CD4-positive, CD25-positive, alpha-beta regulatory T cell (primary cell): ENCODE measurements around the gene LCE3C. TPM values are rescaled to one million over a fixed set of nuclear protein-coding genes. Genes with fewer than 3 reads are reported as not detected.
"Not testable (repeated sequence)": the region's sequence is repeated elsewhere in the genome, so short reads cannot be mapped to it uniquely, and the experiment has no call there.

ENCODE experiments used
- ATAC-seq, 2 donors: fragments of 150-1000 bp; cut with Tn5 transposase; one replicate each; pipeline ENCODE4 v1.10.0; 2021; ENCODE audit warnings: low read depth in 2 of 2, moderate number of reproducible peaks in 2 of 2, moderate library complexity in 1 of 2
- DNase-seq, 3 donors: peaks; one replicate each; pipeline versions ENCODE4 v3.0.0 to v3.0.0-alpha.2; 2012 to 2022; ENCODE audit warnings: mixed read lengths in 1 of 3
- H3K27ac ChIP-seq: one replicate; pipeline ENCODE4 v1.7.0; 2013; ENCODE audit warnings: mild to moderate bottlenecking, low read length; ENCODE audit not compliant: insufficient read depth, poor library complexity, severe bottlenecking
- H3K27me3 ChIP-seq: one replicate; pipeline ENCODE4 v1.7.0; 2013; ENCODE audit warnings: low read length; ENCODE audit not compliant: control insufficient read depth, insufficient read depth
- H3K36me3 ChIP-seq: one replicate; pipeline ENCODE4 v1.7.0; 2013; ENCODE audit warnings: mild to moderate bottlenecking, low read length, moderate library complexity; ENCODE audit not compliant: control insufficient read depth, insufficient read depth
- H3K4me1 ChIP-seq: 2 replicates; pipeline ENCODE4 v1.7.0; 2013; ENCODE audit warnings: mild to moderate bottlenecking, low read length; ENCODE audit not compliant: insufficient read depth, control insufficient read depth, poor library complexity, severe bottlenecking
- H3K4me3 ChIP-seq: one replicate; pipeline ENCODE4 v1.7.0; 2013; ENCODE audit warnings: low read depth, mild to moderate bottlenecking, low read length, moderate library complexity
- H3K9me3 ChIP-seq, 2 experiments: 1 replicate in 1 of 2; 2 replicates in 1 of 2; pipeline ENCODE4 v1.7.0; 2013; ENCODE audit warnings: low read length in 2 of 2, mild to moderate bottlenecking in 1 of 2, moderate library complexity in 1 of 2; ENCODE audit not compliant: control insufficient read depth in 2 of 2
- H3K27ac Mint-ChIP-seq, 3 donors: one replicate each; pipeline ENCODE4 v1.8.0; 2020 to 2022; ENCODE audit warnings: mild to moderate bottlenecking in 3 of 3, mixed read lengths in 3 of 3, moderate library complexity in 2 of 3
- H3K27me3 Mint-ChIP-seq: one replicate; pipeline ENCODE4 v1.8.0; 2022; ENCODE audit warnings: mild to moderate bottlenecking, mixed read lengths
- H3K36me3 Mint-ChIP-seq: one replicate; pipeline ENCODE4 v1.8.0; 2020; ENCODE audit warnings: mixed read lengths
- H3K4me1 Mint-ChIP-seq, 4 donors: one replicate each; pipeline ENCODE4 v1.8.0; 2020 to 2022; ENCODE audit warnings: mixed read lengths in 4 of 4, mild to moderate bottlenecking in 1 of 4
- H3K4me3 Mint-ChIP-seq, 4 donors: one replicate each; pipeline ENCODE4 v1.8.0; 2020 to 2022; ENCODE audit warnings: mild to moderate bottlenecking in 4 of 4, mixed read lengths in 4 of 4, moderate library complexity in 3 of 4
- H3K9me3 Mint-ChIP-seq, 7 donors: one replicate each; pipeline ENCODE4 v1.8.0; 2020 to 2022; ENCODE audit warnings: mixed read lengths in 7 of 7, mild to moderate bottlenecking in 3 of 7, moderate library complexity in 2 of 7
- polyA plus RNA-seq, 4 donors: library from polyadenylated mRNA; unstranded; fragments of 300-500 nt; fragmentation: Illumina TruSeq; gene quantifications; one replicate each; pipeline ENCODE4 v1.2.3, GENCODE V29; 2021
- total RNA-seq: library from RNA; stranded (reverse); gene quantifications from one replicate; pipeline ENCODE4 v1.2.3, GENCODE V29; 2022

The LCE3C gene, protein sequence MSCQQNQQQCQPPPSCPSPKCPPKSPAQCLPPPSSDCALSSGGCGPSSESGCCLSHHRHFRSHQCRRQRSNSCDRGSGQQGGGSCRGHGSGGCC
- total RNA-seq (not detected), polyA plus RNA-seq (not detected)

DNA sequence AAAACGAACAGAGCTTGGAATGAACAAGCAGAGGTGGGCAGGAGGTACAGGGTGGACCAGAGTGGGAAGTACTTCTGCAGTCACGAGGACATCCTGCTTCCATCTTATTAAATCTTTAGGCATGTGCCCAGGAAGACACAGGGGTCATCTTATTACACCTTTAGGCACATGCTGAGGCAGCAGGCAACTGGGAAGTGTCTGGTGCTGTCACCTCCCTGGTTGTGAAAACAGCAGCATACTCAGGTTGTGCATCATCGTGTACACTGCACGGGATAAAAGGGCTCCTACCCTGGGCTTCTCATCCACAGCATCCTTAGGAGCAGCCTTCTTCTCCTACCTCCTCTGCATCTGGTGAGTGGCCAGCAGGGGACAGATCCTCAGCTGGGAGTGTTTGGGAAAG is at the start of gene LCE3C:
Gene LCE3C (plus strand): TSS at position 301 of the 400 bp plus-strand sequence. CDS start 498 bp downstream, outside the sequence.
- Histone ChIP-seq H3K4me3 (no peak within 1 kb of the TSS), H3K27me3 (no peaks in the 10 kb centered on the region), H3K36me3 (no peaks in the 10 kb centered on the region), H3K4me1 (no peaks in the 10 kb centered on the region), H3K9me3 (no peaks in the 10 kb centered on the region), H3K27ac (no peak within 1 kb of the TSS)
- Mint-ChIP-seq H3K9me3 (peaks cover 0 to 3% (median 0%) of the 10 kb centered on the region in 7 donors), H3K36me3 (no peaks in the 10 kb centered on the region), H3K27me3 (no peaks in the 10 kb centered on the region), H3K4me3 (no peak within 1 kb of the TSS), H3K4me1 (no peaks in the 10 kb centered on the region), H3K27ac (no peak within 1 kb of the TSS)
- DNase-seq (no peak), ATAC-seq (no peak)

DNA sequence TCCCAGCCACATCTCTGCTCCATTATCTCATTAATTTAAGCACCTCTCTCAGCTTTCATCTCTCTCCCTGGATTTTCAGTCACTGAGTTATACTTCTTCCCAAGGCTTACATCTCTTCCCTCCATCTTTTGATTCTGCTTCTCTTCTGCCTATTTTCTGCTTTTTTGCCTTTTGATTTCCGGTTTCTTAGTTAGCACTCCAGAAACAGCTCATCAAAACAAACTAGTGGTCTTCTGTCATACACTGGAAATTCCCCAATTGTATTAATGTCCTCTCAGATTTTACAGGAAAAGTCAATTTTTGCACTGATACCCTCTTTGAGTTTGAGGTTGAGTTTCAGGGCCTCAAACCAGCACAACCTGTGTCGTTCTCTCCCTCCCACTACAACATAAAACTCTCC is 34.9 kb upstream of the LCE3C start:
- no peak overlapping the region for H3K27ac Mint-ChIP-seq
- ATAC-seq (no peak), DNase-seq (no peak)
- no peak overlapping the region for H3K27ac ChIP-seq
- H3K4me3 ChIP-seq: no peak overlapping the region
- no peaks in the 10 kb centered on the region for H3K36me3 ChIP-seq
- no peaks in the 10 kb centered on the region for H3K4me1 Mint-ChIP-seq
- no peak overlapping the region for H3K4me3 Mint-ChIP-seq
- no peaks in the 10 kb centered on the region for H3K27me3 ChIP-seq
- no peaks in the 10 kb centered on the region for H3K36me3 Mint-ChIP-seq
- H3K9me3 ChIP-seq: peaks cover 4 to 11% of the 10 kb centered on the region in 2 experiments
- H3K4me1 ChIP-seq: no peaks in the 10 kb centered on the region
- H3K27me3 Mint-ChIP-seq: peaks cover 8% of the 10 kb centered on the region
- peaks cover 0 to 13% (median 3%) of the 10 kb centered on the region in 7 donors for H3K9me3 Mint-ChIP-seq

GRCh38 chr1:152565535-152566215 is 34.4 kb upstream of the LCE3C start:
- H3K4me3 ChIP-seq: no peak overlapping the region
- no peak overlapping the region for H3K27ac ChIP-seq
- H3K36me3 Mint-ChIP-seq: no peaks in the 10 kb centered on the region
- H3K4me3 Mint-ChIP-seq: no peak overlapping the region
- peaks cover 8% of the 10 kb centered on the region for H3K27me3 Mint-ChIP-seq
- no peaks in the 10 kb centered on the region for H3K27me3 ChIP-seq
- H3K27ac Mint-ChIP-seq: no peak overlapping the region
- DNase-seq (no peak), ATAC-seq (no peak)
- H3K9me3 Mint-ChIP-seq: peaks cover 0 to 13% (median 3%) of the 10 kb centered on the region in 7 donors
- H3K4me1 ChIP-seq: no peaks in the 10 kb centered on the region
- no peaks in the 10 kb centered on the region for H3K4me1 Mint-ChIP-seq
- H3K9me3 ChIP-seq: peaks cover 8 to 13% of the 10 kb centered on the region in 2 experiments
- no peaks in the 10 kb centered on the region for H3K36me3 ChIP-seq

GRCh38 chr1:152566681-152567080 is 33.4 kb upstream of the LCE3C start, which contains the start of gene LCE3E:
TSS of gene LCE3E (minus strand) at chr1:152566780. CDS start at chr1:152566208, 572 bp downstream.
- Histone ChIP-seq H3K27ac (no peak within 1 kb of the TSS), H3K27me3 (no peaks in the 10 kb centered on the region), H3K4me1 (no peaks in the 10 kb centered on the region), H3K9me3 (peaks cover 8 to 13% of the 10 kb centered on the region in 2 experiments), H3K36me3 (no peaks in the 10 kb centered on the region), H3K4me3 (no peak within 1 kb of the TSS)
- H3K27ac Mint-ChIP-seq: no peak within 1 kb of the TSS
- ATAC-seq (no peak), DNase-seq (no peak)
- H3K4me3 Mint-ChIP-seq: no peak within 1 kb of the TSS
- H3K36me3 Mint-ChIP-seq: no peaks in the 10 kb centered on the region
- H3K4me1 Mint-ChIP-seq: no peaks in the 10 kb centered on the region
- H3K9me3 Mint-ChIP-seq: peaks cover 0 to 14% (median 4%) of the 10 kb centered on the region in 7 donors
- peaks cover 8% of the 10 kb centered on the region for H3K27me3 Mint-ChIP-seq

- Mint-ChIP-seq H3K4me1 (no peaks in the 10 kb centered on the region), H3K4me3 (no peak overlapping the region), H3K36me3 (no peaks in the 10 kb centered on the region), H3K9me3 (peaks cover 0 to 1% (median 0%) of the 10 kb centered on the region in 7 donors), H3K27ac (peak overlapping the region in 1 of 3 donors; percentile 7), H3K27me3 (peaks cover 28% of the 10 kb centered on the region)
- DNase-seq (no peak), ATAC-seq (no peak)
- Histone ChIP-seq H3K4me3 (no peak overlapping the region), H3K4me1 (no peaks in the 10 kb centered on the region), H3K36me3 (no peaks in the 10 kb centered on the region), H3K27me3 (peaks cover 1% of the 10 kb centered on the region), H3K9me3 (no peaks in the 10 kb centered on the region), H3K27ac (no peak overlapping the region)
These were observed 22.9 kb upstream of the LCE3C start for GRCh38 chr1:152577168-152577567.

DNA sequence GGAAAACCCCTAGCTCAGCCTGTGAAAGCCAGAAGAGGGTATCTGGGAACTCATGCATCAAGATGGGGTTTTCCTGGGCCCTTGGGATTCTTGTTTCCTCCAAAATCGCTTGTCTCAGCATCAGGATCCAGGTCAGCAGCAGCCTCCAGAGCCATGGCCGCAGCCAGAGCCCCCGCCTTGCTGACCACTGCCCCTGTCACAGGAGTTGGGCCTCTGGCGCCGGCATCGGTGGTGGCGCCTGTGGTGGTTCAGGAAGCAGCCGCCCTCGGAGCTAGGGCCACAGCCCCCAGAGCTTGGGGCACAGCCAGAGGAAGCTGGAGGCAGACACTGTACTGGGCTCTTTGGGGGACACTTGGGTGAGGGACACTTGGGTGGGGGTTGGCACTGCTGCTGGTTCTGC is 20.5 kb upstream of the LCE3C start:
- not testable (repeated sequence) for H3K27ac Mint-ChIP-seq, H3K4me3 ChIP-seq, DNase-seq, ATAC-seq, H3K27me3 ChIP-seq, H3K27ac ChIP-seq, H3K4me3 Mint-ChIP-seq, H3K4me1 ChIP-seq, H3K36me3 Mint-ChIP-seq, H3K9me3 ChIP-seq, H3K4me1 Mint-ChIP-seq, H3K9me3 Mint-ChIP-seq, H3K36me3 ChIP-seq
- H3K27me3 Mint-ChIP-seq: peaks cover 16% of the 10 kb centered on the region

DNA sequence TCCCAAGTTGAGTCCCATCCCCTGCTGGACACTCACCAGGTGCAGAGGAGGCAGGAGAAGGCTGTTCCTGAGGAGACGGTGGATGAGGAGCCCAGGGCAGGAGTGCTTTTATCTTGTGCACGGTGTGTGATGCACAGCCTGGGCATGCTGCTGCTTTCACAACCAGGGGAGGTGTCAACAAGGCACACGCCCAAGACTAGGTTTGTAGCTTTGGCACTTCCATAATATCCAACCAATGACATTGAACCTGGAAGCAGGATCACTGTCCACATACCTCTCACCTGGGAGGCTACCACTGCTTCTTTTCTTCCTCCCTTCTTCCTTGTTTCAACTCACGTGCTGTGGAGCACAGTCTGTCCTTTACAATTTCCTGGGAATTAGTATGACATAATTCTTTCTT is 19.6 kb upstream of the LCE3C start, which contains the start of gene LCE3D:
Gene LCE3D (minus strand): TSS at position 84 of the 400 bp plus-strand sequence. CDS start 580 bp downstream, outside the sequence.
- no peaks in the 10 kb centered on the region for H3K9me3 ChIP-seq
- no peak for DNase-seq
- H3K4me1 ChIP-seq: no peaks in the 10 kb centered on the region
- peaks cover 0 to 1% (median 0%) of the 10 kb centered on the region in 7 donors for H3K9me3 Mint-ChIP-seq
- peaks cover 1% of the 10 kb centered on the region for H3K27me3 ChIP-seq
- no peak within 1 kb of the TSS for H3K4me3 Mint-ChIP-seq
- no peak within 1 kb of the TSS for H3K27ac ChIP-seq
- no peaks in the 10 kb centered on the region for H3K36me3 ChIP-seq
- H3K27ac Mint-ChIP-seq: no peak within 1 kb of the TSS
- no peaks in the 10 kb centered on the region for H3K36me3 Mint-ChIP-seq
- H3K27me3 Mint-ChIP-seq: peaks cover 16% of the 10 kb centered on the region
- no peaks in the 10 kb centered on the region for H3K4me1 Mint-ChIP-seq
- no peak for ATAC-seq
- no peak within 1 kb of the TSS for H3K4me3 ChIP-seq

DNA sequence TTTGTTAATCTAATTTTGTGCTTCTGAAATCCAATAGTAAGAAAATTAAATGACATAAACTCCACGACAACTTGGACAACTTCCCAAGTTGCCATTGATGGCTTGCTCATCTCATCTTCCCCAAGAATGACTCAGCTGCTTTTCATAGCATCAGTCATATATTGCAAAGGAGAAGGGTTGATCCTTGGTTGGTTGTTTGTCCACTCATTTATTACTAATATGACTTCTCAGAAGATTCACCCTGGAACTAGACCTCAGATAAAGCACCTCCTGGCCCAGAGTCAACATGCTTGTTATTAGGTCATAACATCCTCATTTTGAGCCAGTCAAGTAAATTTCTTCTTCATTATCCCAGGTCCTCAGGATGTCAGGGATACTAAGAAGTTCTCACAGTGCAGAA is 17.4 kb upstream of the LCE3C start:
- Mint-ChIP-seq H3K4me1 (no peaks in the 10 kb centered on the region), H3K27ac (no peak overlapping the region), H3K36me3 (no peaks in the 10 kb centered on the region), H3K9me3 (peaks cover 0 to 2% (median 0%) of the 10 kb centered on the region in 7 donors), H3K27me3 (peaks cover 14% of the 10 kb centered on the region), H3K4me3 (no peak overlapping the region)
- no peak overlapping the region for H3K4me3 ChIP-seq
- DNase-seq: no peak
- no peaks in the 10 kb centered on the region for H3K9me3 ChIP-seq
- H3K27me3 ChIP-seq: peaks cover 1% of the 10 kb centered on the region
- no peak for ATAC-seq
- H3K36me3 ChIP-seq: no peaks in the 10 kb centered on the region
- no peaks in the 10 kb centered on the region for H3K4me1 ChIP-seq
- no peak overlapping the region for H3K27ac ChIP-seq
